IMR-90 (cell line): ENCODE measurements around the gene GATD1. TPM values are rescaled to one million over a fixed set of nuclear protein-coding genes. Genes with fewer than 3 reads are reported as not detected.
"Not testable (repeated sequence)": the region's sequence is repeated elsewhere in the genome, so short reads cannot be mapped to it uniquely, and the experiment has no call there.

ENCODE experiments used
- ATAC-seq: fragments of 200-7000 bp; cut with Tn5 transposase; 2 replicates; pipeline ENCODE4 v1.9.1; 2020; ENCODE audit warnings: low read depth, mild to moderate bottlenecking, moderate library complexity
- BruUV-seq: library from RNA; stranded (reverse); fragments of 400-500 nt; replicated peaks from 2 replicates; lab custom pipeline; 2021; lab: Mats Ljungman, UMichigan
- CTCF ChIA-PET: fragments of 300-600 bp; formaldehyde crosslinking; extraction: SDS; loops from one replicate; lab custom pipeline; 2021; ENCODE audit warnings: antibody characterized with exemption; lab: Yijun Ruan, JAX
- POLR2A ChIA-PET: fragments of 300-600 bp; sonication (Branson Sonifier 250); formaldehyde crosslinking; loops from one replicate; lab custom pipeline; 2022; ENCODE audit warnings: antibody characterized with exemption; ENCODE audit not compliant: unreplicated experiment; lab: Charles Lee
- DNase-seq: peaks from one replicate; pipeline ENCODE4 v3.0.0; 2013
- H2AFZ ChIP-seq: replicated peaks from 2 replicates; pipeline ENCODE3; 2013; ENCODE audit warnings: low read length, mild to moderate bottlenecking; ENCODE audit not compliant: poor library complexity
- H2AK5ac ChIP-seq: 2 replicates; pipeline ENCODE4 v1.6.1; 2013; ENCODE audit warnings: low read depth, low read length, inconsistent platforms
- H2AK9ac ChIP-seq: replicated peaks from 2 replicates; pipeline ENCODE3; 2013; ENCODE audit warnings: mild to moderate bottlenecking, low read depth, low read length, moderate library complexity; ENCODE audit not compliant: poor library complexity
- H2BK120ac ChIP-seq: 2 replicates; pipeline ENCODE4 v1.6.1; 2013; ENCODE audit warnings: low read depth, low read length, inconsistent platforms
- H2BK15ac ChIP-seq: 3 replicates; pipeline ENCODE4 v1.6.1; 2013; ENCODE audit warnings: low read depth, low read length, inconsistent platforms
- H2BK20ac ChIP-seq: 2 replicates; pipeline ENCODE4 v1.6.1; 2013; ENCODE audit warnings: low read depth, mild to moderate bottlenecking, inconsistent platforms, low read length, moderate library complexity
- H2BK5ac ChIP-seq: 2 replicates; pipeline ENCODE4 v1.6.1; 2013; ENCODE audit warnings: mild to moderate bottlenecking, low read depth, low read length, inconsistent platforms; ENCODE audit not compliant: poor library complexity, severe bottlenecking
- H3K14ac ChIP-seq: replicated peaks from 2 replicates; pipeline ENCODE4 v1.6.1; 2013; ENCODE audit warnings: low read depth, low read length, inconsistent platforms
- H3K18ac ChIP-seq: 2 replicates; pipeline ENCODE4 v1.6.1; 2013; ENCODE audit warnings: low read depth, low read length, control low read depth
- H3K23ac ChIP-seq: 2 replicates; pipeline ENCODE4 v1.6.1; 2013; ENCODE audit warnings: low read depth, low read length, inconsistent platforms
- H3K27ac ChIP-seq: 2 replicates; pipeline ENCODE4 v1.5.1; 2013; ENCODE audit warnings: mild to moderate bottlenecking, control low read depth, low read length; ENCODE audit not compliant: insufficient read depth
- H3K27me3 ChIP-seq: 2 replicates; pipeline ENCODE4 v1.6.1; 2013; ENCODE audit warnings: low read length; ENCODE audit not compliant: control insufficient read depth, insufficient read depth
- H3K36me3 ChIP-seq: 2 replicates; pipeline ENCODE4 v1.6.1; 2013; ENCODE audit warnings: low read length, mixed read lengths; ENCODE audit not compliant: control insufficient read depth, insufficient read depth
- H3K4ac ChIP-seq: 2 replicates; pipeline ENCODE4 v1.6.1; 2013; ENCODE audit warnings: low read depth, low read length, inconsistent platforms
- H3K4me1 ChIP-seq: 2 replicates; pipeline ENCODE4 v1.6.1; 2013; ENCODE audit warnings: low read length, mixed read lengths; ENCODE audit not compliant: control insufficient read depth, insufficient read depth
- H3K4me2 ChIP-seq: 2 replicates; pipeline ENCODE4 v1.6.1; 2013; ENCODE audit warnings: low read depth, mild to moderate bottlenecking, control low read depth, low read length, moderate library complexity
- H3K4me3 ChIP-seq: 2 replicates; pipeline ENCODE4 v1.5.1; 2013; ENCODE audit warnings: low read depth, mild to moderate bottlenecking, control low read depth, low read length, moderate library complexity; ENCODE audit not compliant: insufficient read depth
- H3K56ac ChIP-seq: 2 replicates; pipeline ENCODE4 v1.6.1; 2013; ENCODE audit warnings: low read length, inconsistent platforms; ENCODE audit not compliant: insufficient read depth; ENCODE audit errors: extremely low read depth
- H3K79me1 ChIP-seq, 2 experiments: 2 replicates each; pipeline ENCODE4 v1.6.1; 2013; ENCODE audit warnings: low read length in 2 of 2, inconsistent platforms in 1 of 2, low read depth in 1 of 2
- H3K9ac ChIP-seq: 2 replicates; pipeline ENCODE4 v1.6.1; 2013; ENCODE audit warnings: low read depth, low read length, control low read depth
- H3K9me1 ChIP-seq: 2 replicates; pipeline ENCODE4 v1.6.1; 2013; ENCODE audit warnings: low read length, inconsistent platforms; ENCODE audit not compliant: insufficient read depth
- H3K9me3 ChIP-seq: 2 replicates; pipeline ENCODE4 v1.6.1; 2013; ENCODE audit warnings: low read length; ENCODE audit not compliant: control insufficient read depth, insufficient read depth
- H4K20me1 ChIP-seq: 2 replicates; pipeline ENCODE4 v1.6.1; 2013; ENCODE audit warnings: low read length, inconsistent platforms; ENCODE audit not compliant: insufficient read depth
- H4K5ac ChIP-seq: 2 replicates; pipeline ENCODE4 v1.6.1; 2013; ENCODE audit warnings: mild to moderate bottlenecking, low read depth, low read length, control low read depth
- H4K8ac ChIP-seq, 2 experiments: 2 replicates each; pipeline ENCODE4 v1.6.1; 2013; ENCODE audit warnings: low read depth in 2 of 2, low read length in 2 of 2, control low read depth in 1 of 2, inconsistent platforms in 1 of 2
- H4K91ac ChIP-seq: 2 replicates; pipeline ENCODE4 v1.6.1; 2013; ENCODE audit warnings: low read depth, low read length, inconsistent platforms; ENCODE audit not compliant: insufficient read depth
- MAFK ChIP-seq: IDR thresholded peaks from 2 replicates; pipeline ENCODE4 v1.6.1; 2012; ENCODE audit warnings: low read depth, low read length, improper control_type of control experiment
- MAZ ChIP-seq: IDR thresholded peaks from 2 replicates; pipeline ENCODE4 v1.6.1; 2012; ENCODE audit warnings: low read depth, mild to moderate bottlenecking, low read length, improper control_type of control experiment, moderate library complexity, borderline replicate concordance
- NFE2L2 ChIP-seq: fragments of 150-350 bp; IDR thresholded peaks from 2 replicates; pipeline ENCODE4 v1.6.1; 2016; ENCODE audit warnings: low read depth, mild to moderate bottlenecking, low read length
- WGBS, 2 experiments: methylation state at CpG; one replicate each; pipeline versions ENCODE4 v1.1.5 to v1.1.7; 2013; ENCODE audit warnings: missing lambda C conversion rate in 2 of 2; ENCODE audit not compliant: insufficient read length in 1 of 2; ENCODE audit errors: extremely low coverage in 2 of 2; 5-methylcytosine and 5-hydroxymethylcytosine counted together
- dilution Hi-C: fragments of 300-500 bp; cut with HindIII; formaldehyde crosslinking; loops from one replicate; pipeline ENCODE4 v1.14.3; 2018; ENCODE audit warnings: low sequenced_read_pairs; ENCODE audit not compliant: unreplicated experiment
- in situ Hi-C: fragments of 300-500 bp; cut with MboI; formaldehyde crosslinking; loops from 3 replicates; pipeline ENCODE4 v1.14.3; 2019; ENCODE audit warnings: low sequenced_read_pairs, inconsistent platforms, mixed read lengths
- intact Hi-C: fragments of 100-400 bp; cut with micrococcal nuclease; formaldehyde crosslinking; loops from 2 replicates; pipeline ENCODE4 v1.10.0; 2022
- polyA plus RNA-seq, 3 experiments: library from polyadenylated mRNA; depleted of rRNA; stranded (reverse); fragments of >200 nt; gene quantifications; 2 replicates each; pipeline ENCODE4 v1.2.3, GENCODE V29; 2012; ENCODE audit warnings: low replicate concordance in 1 of 3
- total RNA-seq: library from RNA; depleted of rRNA; stranded (reverse); fragments of >200 nt; gene quantifications from 2 replicates; pipeline ENCODE4 v1.2.3, GENCODE V29; 2012
- TF ChIP-seq, protein P1 (sequence below): conservative IDR thresholded peaks from 2 replicates; pipeline ENCODE4 v1.5.1; 2012; ENCODE audit warnings: mild to moderate bottlenecking, low read depth, low read length, improper control_type of control experiment

GATD1 gene
- total and polyA plus RNA-seq, 2 of the 4 experiments (the other 2 are of a cell fraction) = 3.0 to 52.5 TPM

GRCh38 chr11:737366-737765, 39.9 kb downstream of the GATD1 start:
- intact Hi-C loops = no loop called here
- no peak overlapping the region for H2AK5ac ChIP-seq
- TF ChIP-seq, protein P1, sequence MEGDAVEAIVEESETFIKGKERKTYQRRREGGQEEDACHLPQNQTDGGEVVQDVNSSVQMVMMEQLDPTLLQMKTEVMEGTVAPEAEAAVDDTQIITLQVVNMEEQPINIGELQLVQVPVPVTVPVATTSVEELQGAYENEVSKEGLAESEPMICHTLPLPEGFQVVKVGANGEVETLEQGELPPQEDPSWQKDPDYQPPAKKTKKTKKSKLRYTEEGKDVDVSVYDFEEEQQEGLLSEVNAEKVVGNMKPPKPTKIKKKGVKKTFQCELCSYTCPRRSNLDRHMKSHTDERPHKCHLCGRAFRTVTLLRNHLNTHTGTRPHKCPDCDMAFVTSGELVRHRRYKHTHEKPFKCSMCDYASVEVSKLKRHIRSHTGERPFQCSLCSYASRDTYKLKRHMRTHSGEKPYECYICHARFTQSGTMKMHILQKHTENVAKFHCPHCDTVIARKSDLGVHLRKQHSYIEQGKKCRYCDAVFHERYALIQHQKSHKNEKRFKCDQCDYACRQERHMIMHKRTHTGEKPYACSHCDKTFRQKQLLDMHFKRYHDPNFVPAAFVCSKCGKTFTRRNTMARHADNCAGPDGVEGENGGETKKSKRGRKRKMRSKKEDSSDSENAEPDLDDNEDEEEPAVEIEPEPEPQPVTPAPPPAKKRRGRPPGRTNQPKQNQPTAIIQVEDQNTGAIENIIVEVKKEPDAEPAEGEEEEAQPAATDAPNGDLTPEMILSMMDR = no peak
- TF ChIP-seq MAZ (no peak), MAFK (no peak), NFE2L2 (no peak)
- BruUV-seq = no TSS peak
- H3K23ac ChIP-seq = no peak overlapping the region
- H3K9me1 ChIP-seq = 0 out of 2 replicates have a peak, but pooled peaks cover 2% of the 10 kb centered on the region
- no peak overlapping the region for H4K5ac ChIP-seq
- DNase-seq (no peak), ATAC-seq (peak; percentile 35; the same call in 1 of the 2 replicates)
- no peak overlapping the region for H3K27ac ChIP-seq
- no peak overlapping the region for H3K4me3 ChIP-seq
- no peak overlapping the region for H3K14ac ChIP-seq
- H4K20me1 ChIP-seq = no peaks in the 10 kb centered on the region
- CTCF ChIA-PET = interaction anchor here (1.7 kb wide), 1 partner anchor 10 kb away, joined by 4 read pairs; the partner anchor contains the start of gene TALDO1
- H2BK120ac ChIP-seq = no peak overlapping the region
- WGBS, 2 experiments = 50% methylated on average over 9 of the region's 11 CpGs; no CpG with 5 or more reads in 1 of the 2 experiments
- no peak overlapping the region for H2BK5ac ChIP-seq
- H2BK20ac ChIP-seq = no peak overlapping the region
- H3K9me3 ChIP-seq = no peaks in the 10 kb centered on the region
- POLR2A ChIA-PET = no interaction called here
- peak overlapping the region; percentile 46 for H2AFZ ChIP-seq
- no peak overlapping the region for H3K4ac ChIP-seq
- no peak overlapping the region for H3K4me2 ChIP-seq
- dilution Hi-C loops = no loop called here
- no peaks in the 10 kb centered on the region for H3K79me1 ChIP-seq
- no peak overlapping the region for H3K56ac ChIP-seq
- H2AK9ac ChIP-seq = no peak overlapping the region
- no peak overlapping the region for H4K91ac ChIP-seq
- in situ Hi-C loops = loop anchor here (5.0 kb wide), 1 partner anchor 75 kb away; no protein-coding TSS in a partner anchor
- no peak overlapping the region for H3K9ac ChIP-seq
- peaks cover 15% of the 10 kb centered on the region; the same call in 1 of the 2 replicates for H3K27me3 ChIP-seq
- no peak overlapping the region for H2BK15ac ChIP-seq
- H3K36me3 ChIP-seq = no peaks in the 10 kb centered on the region
- H3K4me1 ChIP-seq = 0 out of 2 replicates have a peak, but pooled peaks cover 1% of the 10 kb centered on the region
- H3K18ac ChIP-seq = no peak overlapping the region
- no peak overlapping the region for H4K8ac ChIP-seq

- intact Hi-C loops = not testable (repeated sequence)
These were observed 42.7 kb downstream of the GATD1 start for GRCh38 chr11:734541-734940.

More at GRCh38 chr11:734541-734940, 42.7 kb downstream of the GATD1 start:
- ATAC-seq, POLR2A ChIA-PET, H3K4me2 ChIP-seq, H2BK20ac ChIP-seq, H4K8ac ChIP-seq, dilution Hi-C loops, H3K4me1 ChIP-seq, DNase-seq, H4K5ac ChIP-seq, H4K20me1 ChIP-seq, H3K27ac ChIP-seq, H3K4ac ChIP-seq, H3K79me1 ChIP-seq, H3K56ac ChIP-seq, H3K18ac ChIP-seq, H3K23ac ChIP-seq, H3K9me3 ChIP-seq, H2AK9ac ChIP-seq, H2BK5ac ChIP-seq, H3K9me1 ChIP-seq, CTCF ChIA-PET, BruUV-seq, H2AK5ac ChIP-seq, H2BK120ac ChIP-seq, H3K4me3 ChIP-seq, H4K91ac ChIP-seq, H2BK15ac ChIP-seq, H3K9ac ChIP-seq, H3K14ac ChIP-seq, H3K36me3 ChIP-seq, in situ Hi-C loops, H2AFZ ChIP-seq: not testable (repeated sequence)
- H3K27me3 ChIP-seq = peaks cover 17% of the 10 kb centered on the region; the same call in 1 of the 2 replicates
- no CpG with 5 or more reads among the region's 26 CpGs for WGBS, 2 experiments
